Measurements from ENCODE around the gene PXT1. TPM values are rescaled to one million over a fixed set of nuclear protein-coding genes. Genes with fewer than 3 reads are reported as not detected.

The PXT1 gene
- total RNA-seq, 1 donor: not detected

- H3K4me3 ChIP-seq (ENCODE audit: low read depth, low read length): no peak overlapping the region
- no peak for DNase-seq (ENCODE audit: low read depth)
- TF ChIP-seq, protein P1, sequence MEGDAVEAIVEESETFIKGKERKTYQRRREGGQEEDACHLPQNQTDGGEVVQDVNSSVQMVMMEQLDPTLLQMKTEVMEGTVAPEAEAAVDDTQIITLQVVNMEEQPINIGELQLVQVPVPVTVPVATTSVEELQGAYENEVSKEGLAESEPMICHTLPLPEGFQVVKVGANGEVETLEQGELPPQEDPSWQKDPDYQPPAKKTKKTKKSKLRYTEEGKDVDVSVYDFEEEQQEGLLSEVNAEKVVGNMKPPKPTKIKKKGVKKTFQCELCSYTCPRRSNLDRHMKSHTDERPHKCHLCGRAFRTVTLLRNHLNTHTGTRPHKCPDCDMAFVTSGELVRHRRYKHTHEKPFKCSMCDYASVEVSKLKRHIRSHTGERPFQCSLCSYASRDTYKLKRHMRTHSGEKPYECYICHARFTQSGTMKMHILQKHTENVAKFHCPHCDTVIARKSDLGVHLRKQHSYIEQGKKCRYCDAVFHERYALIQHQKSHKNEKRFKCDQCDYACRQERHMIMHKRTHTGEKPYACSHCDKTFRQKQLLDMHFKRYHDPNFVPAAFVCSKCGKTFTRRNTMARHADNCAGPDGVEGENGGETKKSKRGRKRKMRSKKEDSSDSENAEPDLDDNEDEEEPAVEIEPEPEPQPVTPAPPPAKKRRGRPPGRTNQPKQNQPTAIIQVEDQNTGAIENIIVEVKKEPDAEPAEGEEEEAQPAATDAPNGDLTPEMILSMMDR (IDR thresholded peaks at IDR 0.05; ENCODE audit: insufficient read depth, low read length): no peak
Measured at GRCh38 chr6:36384095-36384494, 58.6 kb downstream of the PXT1 start.

- TF ChIP-seq, protein P1 (IDR thresholded peaks at IDR 0.05; ENCODE audit: insufficient read depth, low read length): no peak
- no peak overlapping the region for H3K4me3 ChIP-seq (ENCODE audit: low read depth, low read length)
- DNase-seq (ENCODE audit: low read depth): peak; percentile 24
Measured at GRCh38 chr6:36383606-36384005, 59.0 kb downstream of the PXT1 start.

- DNase-seq (ENCODE audit: low read depth): no peak
- TF ChIP-seq, protein P1 (IDR thresholded peaks at IDR 0.05; ENCODE audit: insufficient read depth, low read length): no peak
Measured at GRCh38 chr6:36382976-36383375, 59.7 kb downstream of the PXT1 start.

DNA sequence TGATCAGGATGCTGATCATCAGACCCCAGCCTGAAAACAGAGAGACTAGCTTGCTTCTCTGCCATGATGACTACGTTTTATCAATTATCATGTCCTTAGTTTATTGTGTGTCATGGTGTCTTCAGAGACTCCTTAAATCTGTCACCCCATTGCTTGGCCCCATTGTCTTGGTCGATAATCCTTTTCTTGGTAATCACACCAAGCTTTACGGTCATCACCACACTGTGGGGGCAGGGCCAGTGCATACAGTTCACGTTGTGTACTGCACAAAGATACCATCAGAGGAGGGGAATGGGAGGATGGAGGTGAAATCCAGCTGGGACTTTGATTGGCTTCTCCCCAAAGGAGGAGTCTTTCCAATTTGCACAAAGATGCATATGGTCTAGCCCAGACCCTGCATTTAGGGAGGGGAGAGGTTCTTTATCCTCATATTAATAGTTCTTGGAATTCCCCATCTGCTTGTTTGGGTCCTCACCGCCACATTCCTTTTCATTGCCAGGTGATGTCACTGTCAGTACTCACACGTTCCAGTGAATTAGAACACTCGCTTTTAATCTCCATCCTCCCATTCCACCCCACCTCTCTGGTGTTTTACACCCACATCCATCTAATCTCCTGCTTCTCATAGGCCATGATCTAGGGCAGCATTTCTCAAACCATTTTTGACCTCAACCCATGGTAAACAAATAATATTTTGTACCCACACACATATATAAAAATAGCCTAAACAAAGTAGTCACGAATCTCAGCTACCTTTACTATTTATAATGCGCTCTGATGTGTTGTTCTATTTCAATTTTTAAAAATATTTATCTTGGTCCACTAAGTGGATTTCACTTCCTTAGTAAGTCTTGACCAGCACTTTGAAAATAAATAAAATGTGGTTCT lies 60.9 kb downstream of the PXT1 start:
- TF ChIP-seq, protein P1 (IDR thresholded peaks at IDR 0.05; ENCODE audit: insufficient read depth, low read length): no peak
- no peak for DNase-seq (ENCODE audit: low read depth)
- H3K4me3 ChIP-seq (ENCODE audit: low read depth, low read length): no peak overlapping the region

More at GRCh38 chr6:36382976-36383375, 59.7 kb downstream of the PXT1 start:
- H3K4me3 ChIP-seq (ENCODE audit: low read depth, low read length): no peak overlapping the region

GRCh38 chr6:36380166-36380565 lies 62.5 kb downstream of the PXT1 start:
- no peak for DNase-seq (ENCODE audit: low read depth)
- TF ChIP-seq, protein P1 (IDR thresholded peaks at IDR 0.05; ENCODE audit: insufficient read depth, low read length): no peak
- H3K4me3 ChIP-seq (ENCODE audit: low read depth, low read length): no peak overlapping the region

DNA sequence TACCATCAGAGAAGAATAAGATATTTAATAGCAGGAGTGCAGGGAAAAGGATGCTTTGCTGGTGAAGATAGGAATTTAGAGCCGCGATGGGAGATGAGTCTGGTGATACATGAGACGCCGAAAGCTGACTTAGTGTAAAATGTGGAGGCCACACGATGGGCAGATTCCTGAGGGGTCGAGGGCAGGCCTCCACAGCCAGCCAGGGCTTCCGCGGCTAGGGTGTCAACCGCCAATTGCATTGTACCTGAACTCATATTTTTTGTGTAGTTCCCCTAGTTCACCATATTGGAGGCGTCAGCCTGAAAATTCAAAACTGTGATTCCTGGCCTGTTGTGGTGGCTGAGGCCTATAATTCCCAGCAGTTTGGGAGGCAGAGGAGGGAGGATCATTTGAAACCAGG lies 63.7 kb downstream of the PXT1 start:
- DNase-seq (ENCODE audit: low read depth): no peak
- TF ChIP-seq, protein P1 (IDR thresholded peaks at IDR 0.05; ENCODE audit: insufficient read depth, low read length): no peak
- H3K4me3 ChIP-seq (ENCODE audit: low read depth, low read length): no peak overlapping the region

Measured in fibroblast of the aortic adventitia (primary cell).